Measurements from ENCODE around the gene PCSK1. TPM values are rescaled to one million over a fixed set of nuclear protein-coding genes. Genes with fewer than 3 reads are reported as not detected.

PCSK1 gene
- total and polyA plus RNA-seq, 2 donors (not counting 3 experiments of a cell fraction or from before 2014, with no cell fraction given), result 0.95 to 8.7 TPM

- peaks cover 27 to 34% of the 10 kb centered on the region in 2 experiments for H3K27me3 ChIP-seq (ENCODE audit: control insufficient read depth in 2 of 2, insufficient read depth in 2 of 2, low read length in 2 of 2)
- no peak overlapping the region for H3K9ac ChIP-seq (replicated peaks; ENCODE audit: extremely low read depth, insufficient read depth, low read length)
- H3K9me1 ChIP-seq (replicated peaks; ENCODE audit: control insufficient read depth, extremely low read depth, insufficient read depth, low read length), result no peaks in the 10 kb centered on the region
- TF ChIP-seq JUN (IDR thresholded peaks at IDR 0.05; ENCODE audit: borderline replicate concordance, insufficient read depth, insufficient read length, low read depth) (no peak), EZH2 (IDR thresholded peaks at IDR 0.05; ENCODE audit: borderline replicate concordance, low read depth, low read length, severe bottlenecking) (peak; percentile 70)
- H3K79me2 ChIP-seq (ENCODE audit: control insufficient read depth, insufficient read depth, low read length), result no peaks in the 10 kb centered on the region
- no peak for FAIRE-seq
- ChIA-PET POLR2A (no interaction called here), CTCF (interaction anchor here (0.8 to 2.5 kb wide), 10 partner anchors 10 to 169 kb away, joined by 3 to 20 read pairs (median 3); no protein-coding TSS in a partner anchor)
- no peaks in the 10 kb centered on the region for H3K9me3 ChIP-seq (replicated peaks; ENCODE audit: control insufficient read depth, insufficient read depth, low read length)
- BruUV-seq (replicated peaks), result no TSS peak
- peak overlapping the region in 2 of 3 experiments; percentile 7 to 10 for H3K4me3 ChIP-seq (replicated peaks in 1 of 3; ENCODE audit: insufficient read depth in 1 of 3, low read depth in 1 of 3, low read length in 3 of 3)
- dilution Hi-C loops (cut with MboI; ENCODE audit: extremely low pct_ligation_motif_present, low sequenced_read_pairs), result no loop called here
- H3K27ac ChIP-seq (ENCODE audit: insufficient read depth, low read depth, low read length), result no peak overlapping the region
- DNase-seq (ENCODE audit: low read depth, low spot score), result peak; percentile 12
- H2AFZ ChIP-seq (ENCODE audit: low read depth, low read length), result peak overlapping the region; percentile 10
- intact Hi-C loops (cut with micrococcal nuclease), result no loop called here
- peak overlapping the region; percentile 62 for H3K4me2 ChIP-seq (ENCODE audit: insufficient read depth, low read length)
- peaks cover 22% of the 10 kb centered on the region for H3K4me1 ChIP-seq (ENCODE audit: control insufficient read depth, extremely low read depth, insufficient read depth, low read length)
- no peaks in the 10 kb centered on the region for H4K20me1 ChIP-seq (replicated peaks; ENCODE audit: control insufficient read depth, extremely low read depth, insufficient read depth, low read length)
- no peaks in the 10 kb centered on the region for H3K36me3 ChIP-seq (ENCODE audit: control insufficient read depth in 2 of 2, extremely low read depth in 1 of 2, insufficient read depth in 2 of 2, low read length in 2 of 2)
Observed at GRCh38 chr5:96432216-96433065, 607 bp downstream of the PCSK1 start.

DNA sequence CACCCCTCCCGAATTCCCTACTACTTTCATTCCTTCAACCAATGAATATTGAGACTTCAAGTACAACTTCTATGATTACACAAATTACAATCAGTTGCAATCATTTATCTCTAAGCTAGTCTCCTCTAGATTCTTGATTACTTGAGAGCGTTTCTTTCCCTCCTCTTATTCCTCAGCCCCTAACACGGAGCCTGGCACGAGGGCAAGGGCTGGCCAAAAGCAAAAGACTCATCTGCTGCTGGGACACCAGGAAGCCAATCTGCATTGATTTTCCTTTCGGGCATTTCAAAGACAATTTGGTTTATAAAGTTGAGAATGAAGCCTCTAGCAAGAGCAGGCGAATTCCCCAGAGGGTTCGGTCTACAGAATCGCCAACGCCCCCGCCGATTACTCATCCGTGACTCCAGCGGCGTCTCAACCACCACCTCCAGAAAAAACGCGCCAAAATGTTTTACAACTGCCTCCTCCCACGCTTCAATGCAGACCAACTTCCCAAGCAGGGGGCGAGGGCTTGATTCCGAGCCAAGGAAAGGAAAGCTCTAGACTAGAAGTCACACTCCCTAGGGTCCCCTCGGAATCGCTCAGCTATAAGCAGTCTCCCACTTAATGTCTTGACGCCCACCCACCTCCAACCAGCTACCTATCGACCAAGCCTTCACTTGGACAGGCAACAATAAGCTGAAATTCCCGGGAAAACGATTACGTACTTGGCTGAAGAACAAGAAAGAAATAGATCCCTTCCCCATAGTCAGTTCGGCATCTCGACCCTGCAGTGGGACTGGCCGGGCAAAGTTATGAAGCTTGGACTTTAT, 1.5 kb downstream of the PCSK1 start:
- DNase-seq (ENCODE audit: low read depth, low spot score) (no peak), FAIRE-seq (no peak)
- intact Hi-C loops (cut with micrococcal nuclease), result no loop called here
- H3K4me2 ChIP-seq (ENCODE audit: insufficient read depth, low read length), result peak overlapping the region; percentile 62
- POLR2A ChIA-PET, result no interaction called here
- no peak for TF ChIP-seq JUN (IDR thresholded peaks at IDR 0.05; ENCODE audit: borderline replicate concordance, insufficient read depth, insufficient read length, low read depth)
- TF ChIP-seq MYC (IDR thresholded peaks at IDR 0.05; ENCODE audit: low read depth, low read length), result no peak
- no peak for TF ChIP-seq POLR2A (IDR thresholded peaks at IDR 0.05; ENCODE audit: low read depth, low read length)
- TF ChIP-seq, protein P1, sequence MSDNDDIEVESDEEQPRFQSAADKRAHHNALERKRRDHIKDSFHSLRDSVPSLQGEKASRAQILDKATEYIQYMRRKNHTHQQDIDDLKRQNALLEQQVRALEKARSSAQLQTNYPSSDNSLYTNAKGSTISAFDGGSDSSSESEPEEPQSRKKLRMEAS (IDR thresholded peaks at IDR 0.05; ENCODE audit: insufficient read depth, insufficient read length), result no peak
- TF ChIP-seq EZH2 (IDR thresholded peaks at IDR 0.05; ENCODE audit: borderline replicate concordance, low read depth, low read length, severe bottlenecking), result no peak
- TF ChIP-seq GATA2 (IDR thresholded peaks at IDR 0.05; ENCODE audit: insufficient read depth, insufficient read length, low read depth, low read length), result no peak
- H3K79me2 ChIP-seq (ENCODE audit: control insufficient read depth, insufficient read depth, low read length), result no peaks in the 10 kb centered on the region
- no peak overlapping the region for H2AFZ ChIP-seq (ENCODE audit: low read depth, low read length)
- H3K9me3 ChIP-seq (replicated peaks; ENCODE audit: control insufficient read depth, insufficient read depth, low read length), result no peaks in the 10 kb centered on the region
- H3K4me1 ChIP-seq (ENCODE audit: control insufficient read depth, extremely low read depth, insufficient read depth, low read length), result peaks cover 22% of the 10 kb centered on the region
- peak overlapping the region in 1 of 3 experiments; percentile 1 for H3K4me3 ChIP-seq (replicated peaks in 1 of 3; ENCODE audit: insufficient read depth in 1 of 3, low read depth in 1 of 3, low read length in 3 of 3)
- dilution Hi-C loops (cut with MboI; ENCODE audit: extremely low pct_ligation_motif_present, low sequenced_read_pairs), result no loop called here
- peaks cover 27 to 34% of the 10 kb centered on the region in 2 experiments for H3K27me3 ChIP-seq (ENCODE audit: control insufficient read depth in 2 of 2, insufficient read depth in 2 of 2, low read length in 2 of 2)
- H4K20me1 ChIP-seq (replicated peaks; ENCODE audit: control insufficient read depth, extremely low read depth, insufficient read depth, low read length), result no peaks in the 10 kb centered on the region
- no TSS peak for BruUV-seq (replicated peaks)
- H3K9ac ChIP-seq (replicated peaks; ENCODE audit: extremely low read depth, insufficient read depth, low read length), result no peak overlapping the region
- H3K36me3 ChIP-seq (ENCODE audit: control insufficient read depth in 2 of 2, extremely low read depth in 1 of 2, insufficient read depth in 2 of 2, low read length in 2 of 2), result no peaks in the 10 kb centered on the region
- no peaks in the 10 kb centered on the region for H3K9me1 ChIP-seq (replicated peaks; ENCODE audit: control insufficient read depth, extremely low read depth, insufficient read depth, low read length)
- H3K27ac ChIP-seq (ENCODE audit: insufficient read depth, low read depth, low read length), result no peak overlapping the region
- CTCF ChIA-PET, result interaction anchor here (0.8 to 2.0 kb wide), 7 partner anchors 14 to 170 kb away, joined by 3 to 6 read pairs (median 3); no protein-coding TSS in a partner anchor
